HG02938 (cell line): ENCODE results near the gene NCKAP5L.

ENCODE experiments used
- ATAC-seq: cut with Tn5 transposase; IDR thresholded peaks from one replicate; pipeline ENCODE4 v1.9.1; 2021; ENCODE audit warnings: mild to moderate bottlenecking, moderate library complexity; ENCODE audit not compliant: unreplicated experiment

NCKAP5L gene

GRCh38 chr12:49824895-49825294 is 3.3 kb downstream of the NCKAP5L start:
- ATAC-seq, result no peak

DNA sequence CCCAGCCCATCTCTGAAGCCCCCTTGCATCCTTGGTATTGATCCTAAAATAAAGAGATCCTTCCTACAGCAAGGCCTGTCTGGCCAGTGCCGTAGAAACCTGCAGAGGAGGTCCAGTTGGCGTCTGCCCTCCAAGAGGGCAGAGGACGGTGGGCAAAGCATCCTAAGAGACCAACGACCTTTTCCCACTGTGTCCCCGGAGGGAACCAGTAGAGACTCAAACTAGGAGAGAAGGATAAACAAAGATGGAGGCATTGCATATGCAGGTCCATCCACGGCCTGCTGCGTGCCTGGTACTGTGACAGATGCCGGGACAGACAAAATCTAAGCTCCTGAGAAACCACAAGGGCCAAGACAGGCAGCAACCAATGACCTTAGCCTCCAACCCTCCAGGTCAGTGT is 3.8 kb downstream of the NCKAP5L start:
- ATAC-seq, result no peak

GRCh38 chr12:49823951-49824350 is 4.3 kb downstream of the NCKAP5L start:
- ATAC-seq, result no peak

GRCh38 chr12:49823350-49823749 is 4.9 kb downstream of the NCKAP5L start:
- ATAC-seq, result no peak

- no peak for ATAC-seq
Measured at GRCh38 chr12:49821373-49822287, 6.6 kb downstream of the NCKAP5L start.

DNA sequence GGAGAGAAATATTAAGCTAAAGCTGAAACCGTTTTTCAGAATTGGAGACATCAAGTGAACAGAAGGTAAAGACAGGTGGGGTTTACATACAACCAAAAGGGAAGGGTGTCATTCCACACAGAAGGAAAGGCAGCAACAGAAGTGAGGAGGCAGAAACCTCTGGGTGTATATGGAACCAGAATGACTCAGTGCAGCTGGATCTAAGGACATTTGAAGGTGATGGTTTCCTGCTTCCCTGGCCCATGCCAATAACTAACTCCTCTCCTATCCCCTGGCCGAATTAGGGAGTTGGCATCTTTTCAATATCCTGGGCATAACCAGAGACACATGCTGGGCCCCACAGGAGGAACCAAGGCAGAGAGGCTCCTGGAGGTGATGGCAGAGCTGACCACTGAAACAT is 8.4 kb downstream of the NCKAP5L start:
- no peak for ATAC-seq

GRCh38 chr12:49818241-49818895 is 9.8 kb downstream of the NCKAP5L start:
- no peak for ATAC-seq

- ATAC-seq, result no peak
Measured at GRCh38 chr12:49813131-49813530, 15.1 kb downstream of the NCKAP5L start.

- ATAC-seq, result no peak
Measured at GRCh38 chr12:49811961-49812401, 16.2 kb downstream of the NCKAP5L start.

DNA sequence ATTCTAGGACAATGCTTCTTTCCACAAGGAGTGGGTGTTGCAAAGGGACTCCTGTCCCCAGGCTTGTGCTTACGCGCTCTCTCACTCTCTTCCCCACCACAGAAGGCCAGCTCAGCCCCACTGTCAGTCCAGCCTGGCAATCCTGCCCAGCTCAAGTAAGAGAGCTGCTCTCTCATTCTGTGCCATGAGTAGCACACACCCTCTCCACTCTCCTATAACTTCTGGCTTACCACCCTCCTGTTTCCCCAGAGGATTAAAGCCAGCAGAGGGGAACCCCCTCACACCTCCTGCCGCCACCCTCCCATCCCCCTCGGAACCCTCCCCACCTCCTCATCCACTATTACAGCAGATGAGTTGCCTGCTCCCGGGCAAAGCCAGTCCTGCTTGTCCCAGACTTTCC is 17.1 kb downstream of the NCKAP5L start:
- no peak for ATAC-seq

- ATAC-seq, result no peak
Measured at GRCh38 chr12:49809906-49810389, 18.3 kb downstream of the NCKAP5L start.

DNA sequence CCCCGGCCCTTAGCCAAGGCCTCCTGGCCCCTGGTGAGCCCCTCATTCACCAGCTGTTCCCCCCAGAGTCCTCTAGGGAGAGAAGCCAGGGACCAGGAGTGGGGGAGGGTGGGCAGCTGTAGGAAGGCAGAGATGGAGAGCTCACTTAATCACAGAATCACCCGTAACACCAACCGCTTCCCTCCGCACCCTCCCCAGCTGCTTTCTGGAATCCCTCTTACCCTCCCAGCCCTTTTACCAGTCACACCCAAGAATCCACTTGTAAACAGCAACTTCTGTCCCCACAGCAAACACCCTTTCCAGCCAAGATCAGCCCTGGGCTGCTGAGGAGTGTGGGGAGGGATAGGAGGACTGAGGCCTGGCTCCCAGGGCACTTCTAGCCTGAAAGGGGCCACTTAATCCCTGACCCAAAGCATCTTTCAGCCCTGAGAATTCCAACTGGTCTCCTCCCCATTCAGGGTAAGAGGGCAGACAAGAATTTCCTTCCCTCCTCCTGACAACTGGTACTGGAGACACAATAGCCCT is 18.8 kb downstream of the NCKAP5L start:
- no peak for ATAC-seq

DNA sequence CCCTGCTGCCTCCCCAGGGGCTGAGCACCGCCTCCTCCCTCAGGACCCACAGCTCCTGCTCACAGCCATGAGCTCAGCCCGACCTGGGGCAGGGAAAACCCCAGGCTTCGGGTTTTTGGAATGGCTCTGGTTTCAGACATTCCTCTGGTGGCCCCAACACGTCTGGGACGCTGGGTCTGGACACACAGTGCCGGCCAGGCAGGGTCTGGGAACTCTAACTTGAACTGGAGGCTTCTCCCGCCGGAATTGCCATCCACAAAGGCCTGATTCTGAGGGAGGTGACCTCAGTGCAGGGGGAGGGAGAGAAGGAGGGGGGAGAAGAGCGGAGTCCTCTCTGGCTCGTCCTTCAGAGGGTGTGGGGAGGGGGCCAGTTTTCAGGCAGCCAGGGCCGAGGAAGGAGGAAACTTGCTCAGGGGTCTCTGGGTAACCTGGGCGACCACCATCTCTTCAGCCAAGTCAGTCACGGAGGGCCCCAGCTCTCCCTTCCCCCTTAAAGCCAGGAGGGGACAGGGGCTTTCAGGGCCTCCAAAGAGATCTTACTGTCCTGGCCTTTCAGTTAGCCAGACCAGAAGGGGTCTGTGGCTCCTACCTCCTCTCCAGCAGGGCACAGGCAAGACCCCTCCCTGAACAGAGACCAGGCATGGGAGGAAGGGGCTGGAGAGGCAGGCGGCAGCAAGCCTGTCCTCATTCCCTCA is 19.4 kb downstream of the NCKAP5L start:
- no peak for ATAC-seq

GRCh38 chr12:49807991-49808580 is 20.1 kb downstream of the NCKAP5L start:
- ATAC-seq, result no peak

- no peak for ATAC-seq
Measured at GRCh38 chr12:49806877-49807276, 21.3 kb downstream of the NCKAP5L start.

DNA sequence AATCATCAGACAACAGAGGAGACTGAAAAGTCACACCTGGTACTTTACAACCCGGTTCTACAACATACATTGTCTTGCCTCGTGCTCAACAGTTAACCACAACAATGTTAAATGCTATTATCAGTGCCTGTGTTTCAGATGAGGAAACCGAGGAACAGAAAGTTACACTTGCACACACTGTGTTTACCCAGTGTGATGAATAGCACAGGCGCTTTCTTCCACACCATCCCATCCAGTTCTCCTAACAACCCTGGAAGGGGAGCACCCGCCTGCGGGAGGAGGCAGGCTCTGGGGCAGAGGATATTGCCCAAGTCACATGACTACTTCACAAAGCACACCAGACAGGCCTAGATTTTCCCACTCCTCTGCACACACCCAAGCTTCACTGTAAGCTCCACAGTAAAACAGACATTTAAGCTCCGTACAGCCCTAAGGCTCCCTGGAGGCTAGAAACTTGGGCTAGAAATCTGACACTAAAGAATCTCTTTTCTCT is 21.8 kb downstream of the NCKAP5L start:
- ATAC-seq, result no peak

DNA sequence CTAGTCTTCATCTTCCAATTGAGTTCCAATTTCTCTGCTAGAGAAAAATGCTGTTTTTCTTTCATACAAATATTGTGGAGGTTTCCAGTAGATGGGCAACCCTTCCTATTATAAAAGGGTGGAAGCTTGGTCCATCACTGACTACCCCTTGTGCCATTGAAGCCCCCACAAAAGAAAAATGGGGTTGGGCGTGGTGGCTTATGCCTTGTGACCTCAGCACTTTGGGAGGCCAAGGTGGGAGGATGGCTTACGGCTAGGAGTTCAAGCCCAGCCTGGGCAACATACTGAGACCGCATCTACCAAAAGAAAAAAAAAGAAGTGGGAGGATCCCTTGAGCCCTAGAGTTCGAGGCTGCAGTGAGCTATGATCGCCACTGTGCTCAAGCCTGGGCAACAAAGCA is 22.8 kb downstream of the NCKAP5L start:
- ATAC-seq, result no peak

DNA sequence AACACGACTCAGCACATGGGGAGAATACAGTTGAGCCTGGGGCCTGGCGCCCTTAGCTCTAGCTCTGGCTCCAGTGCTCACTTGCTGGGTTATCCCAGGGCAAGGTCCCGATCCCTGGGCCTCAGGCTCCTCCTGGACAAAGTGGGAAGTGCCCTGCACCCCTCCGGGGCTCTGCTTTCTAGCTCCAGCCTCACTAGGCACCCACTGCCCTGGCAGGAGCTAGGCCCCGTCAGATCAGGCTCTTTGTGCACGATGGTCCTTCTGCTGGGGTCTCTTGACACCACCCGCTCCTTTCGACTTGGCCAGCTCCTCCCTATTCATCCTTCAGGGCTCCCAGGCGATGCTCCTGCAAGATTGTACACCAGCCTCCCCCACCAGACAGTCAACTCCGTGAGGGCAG is 23.4 kb downstream of the NCKAP5L start:
- no peak for ATAC-seq

DNA sequence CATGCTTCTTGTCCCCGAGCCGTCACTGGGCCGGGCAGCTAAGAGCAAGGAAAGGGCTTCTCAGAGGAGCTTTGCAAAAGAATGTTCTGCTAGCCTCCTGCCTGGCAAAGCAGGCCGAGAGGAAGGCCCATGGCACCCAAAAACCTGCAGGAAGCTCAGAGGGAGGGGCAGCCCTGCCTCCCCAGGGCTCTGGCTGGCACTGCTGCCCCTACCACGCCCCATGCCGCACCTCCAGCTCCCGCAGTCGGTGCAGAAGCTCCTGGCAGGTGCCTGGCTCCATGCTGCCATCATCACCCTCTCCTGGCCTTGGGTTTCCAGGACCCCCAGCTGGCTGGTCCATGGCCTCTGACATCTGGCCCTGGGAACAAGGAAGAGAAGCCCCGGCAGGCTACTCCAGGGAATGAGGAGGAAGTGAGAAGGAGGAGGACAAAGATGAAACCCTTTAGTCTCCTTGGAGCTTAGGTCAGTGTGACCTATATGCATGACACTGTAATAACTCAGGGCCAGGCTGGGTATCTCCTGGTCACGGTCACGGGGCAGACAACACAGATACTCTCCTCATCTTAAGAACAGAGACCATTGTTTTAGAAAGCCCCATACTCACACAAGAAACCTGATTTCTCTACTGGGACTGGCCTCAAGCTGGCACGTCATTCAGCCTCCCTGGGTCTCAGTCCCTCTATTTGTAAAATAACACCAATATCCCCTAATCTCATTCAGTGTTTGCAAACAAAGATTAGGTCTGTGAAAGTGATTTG is 24.3 kb downstream of the NCKAP5L start:
- no peak for ATAC-seq
